GM21390 (cell line): ENCODE results near the gene FGF19.

Experiments used
- ATAC-seq: cut with Tn5 transposase; IDR thresholded peaks from one replicate; pipeline ENCODE4 v1.9.1; 2021; ENCODE audit not compliant: unreplicated experiment

The FGF19 gene

DNA sequence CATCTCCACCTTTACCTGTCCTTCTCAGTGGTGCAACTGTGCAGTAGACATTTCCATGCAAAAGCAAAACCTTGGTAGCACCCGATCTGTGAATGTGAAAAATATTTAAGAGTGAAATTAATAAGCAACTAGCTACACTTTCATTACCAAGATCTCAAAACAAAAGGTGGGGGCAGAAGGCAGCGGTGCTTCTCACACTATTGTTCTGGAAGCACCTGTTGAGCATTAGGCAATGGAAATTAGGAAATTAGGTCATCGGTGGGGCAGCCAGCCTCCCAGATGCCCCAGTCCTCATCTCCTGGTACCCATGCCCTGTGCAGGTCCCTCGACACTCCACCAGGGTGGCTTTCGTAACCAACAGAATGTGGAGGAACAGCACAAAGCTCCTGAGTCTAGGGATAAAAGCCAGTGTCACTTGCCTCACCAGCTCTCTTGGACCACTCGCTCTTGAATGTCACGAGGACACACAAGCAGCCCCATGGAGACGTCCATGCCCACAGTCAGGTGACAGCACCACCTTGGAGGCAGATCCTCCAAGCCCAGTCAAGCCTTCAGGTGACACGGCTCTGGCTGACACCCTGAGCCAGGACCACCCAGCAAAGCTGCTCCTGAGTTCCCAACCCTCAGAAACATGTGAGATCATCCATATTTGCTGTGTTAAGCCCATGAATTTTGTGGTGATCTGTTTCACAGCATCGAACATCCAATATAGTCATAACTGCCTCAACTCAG, 31.9 kb downstream of the FGF19 start:
- no peak for ATAC-seq

DNA sequence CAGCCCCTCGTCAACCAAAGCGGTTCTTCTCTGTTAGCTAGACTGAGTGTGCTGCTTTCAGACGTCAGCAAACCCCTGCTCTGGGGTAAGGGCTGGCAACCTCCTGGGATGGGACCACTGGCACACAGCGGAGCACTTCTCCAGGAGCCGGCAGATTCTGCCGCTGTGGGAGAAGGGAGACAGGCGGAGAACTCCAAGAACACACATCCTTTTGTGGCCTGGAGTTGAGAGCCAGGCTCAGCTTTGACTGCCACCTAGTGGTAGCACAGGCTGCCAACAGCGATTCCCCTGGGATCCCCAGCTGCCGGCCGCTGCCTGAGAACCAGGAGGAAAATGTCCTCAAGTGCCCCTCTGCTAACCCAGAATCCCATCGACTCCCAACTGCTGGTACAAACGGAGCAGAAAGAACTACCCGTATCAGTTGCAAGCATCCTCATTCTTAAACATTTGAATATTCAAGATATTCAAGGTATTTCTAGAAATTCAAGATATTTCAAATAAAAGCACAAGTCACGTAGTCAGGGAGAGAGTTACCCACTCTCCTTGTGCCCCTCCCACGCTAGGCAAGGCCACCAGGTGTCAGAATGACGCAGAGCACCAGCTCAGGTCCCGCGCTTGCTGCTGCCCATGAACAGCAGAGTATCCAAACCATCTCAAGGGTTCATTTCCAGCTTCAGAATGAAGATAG, 33.5 kb downstream of the FGF19 start:
- ATAC-seq: no peak

DNA sequence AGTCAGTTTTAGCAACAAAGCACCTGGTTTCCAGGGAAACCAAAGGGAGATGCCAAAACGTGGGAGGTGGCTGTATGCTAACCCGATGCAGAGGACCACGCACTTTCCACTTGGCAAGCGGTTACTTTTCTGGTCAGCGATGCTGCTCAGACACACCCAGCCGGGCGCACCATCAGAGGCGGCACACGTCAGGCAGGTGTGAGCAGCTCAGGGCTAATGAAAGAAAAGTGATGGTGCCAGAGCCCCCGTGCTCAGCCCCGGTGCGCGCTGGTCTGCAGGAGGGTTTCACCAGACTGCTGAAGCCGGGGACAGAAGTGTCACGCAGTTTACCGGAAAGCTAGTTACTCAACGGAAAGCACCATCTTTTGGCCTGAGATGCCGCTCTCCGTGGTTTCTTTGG, 34.3 kb downstream of the FGF19 start:
- ATAC-seq: no peak

DNA sequence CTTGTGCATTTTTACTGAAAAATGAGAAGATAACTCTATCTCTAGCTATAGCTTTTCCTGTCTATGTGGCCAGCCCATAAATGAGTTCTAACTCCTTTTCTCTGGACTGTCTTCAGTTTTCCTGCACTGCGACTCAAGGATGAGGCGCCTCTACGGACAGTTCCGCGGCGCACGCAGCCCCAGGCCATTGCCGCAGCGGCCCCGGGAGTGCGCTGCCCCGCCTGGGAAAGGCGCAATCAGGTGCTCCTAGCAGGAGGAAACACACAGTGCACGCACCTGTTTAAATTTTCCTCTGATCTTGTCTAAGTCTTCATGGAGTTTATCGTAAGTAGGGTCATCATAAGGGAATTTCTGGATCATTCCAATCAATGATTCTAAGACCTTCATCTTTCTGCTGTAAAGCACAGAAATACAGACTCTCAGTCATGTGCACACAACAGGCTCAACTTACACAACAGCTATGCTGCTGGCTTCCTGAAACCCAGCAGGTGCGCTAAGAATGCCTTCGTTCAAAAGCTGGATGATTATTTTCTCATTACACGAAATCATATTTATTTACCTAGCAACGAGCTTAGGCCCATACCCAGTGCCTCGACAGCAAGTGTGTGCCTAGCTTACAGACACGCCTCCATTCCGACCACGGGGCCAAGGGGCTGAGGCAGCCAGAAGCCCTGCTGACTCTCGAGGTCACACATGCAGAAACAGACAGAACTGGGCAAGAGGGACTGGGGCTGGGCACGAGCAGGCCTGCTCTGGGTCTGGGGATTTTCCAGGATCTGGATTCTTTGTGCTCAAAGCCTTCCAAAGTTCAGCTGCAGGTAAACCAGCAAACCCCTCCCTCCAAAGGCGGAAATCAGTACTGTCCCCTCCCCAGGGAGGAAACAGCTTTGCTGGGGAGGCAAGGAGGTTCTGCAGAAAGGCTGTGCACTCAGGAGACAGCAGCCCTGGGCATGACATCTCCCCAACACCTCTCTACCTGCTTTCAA, 35.9 kb downstream of the FGF19 start:
- ATAC-seq: no peak

DNA sequence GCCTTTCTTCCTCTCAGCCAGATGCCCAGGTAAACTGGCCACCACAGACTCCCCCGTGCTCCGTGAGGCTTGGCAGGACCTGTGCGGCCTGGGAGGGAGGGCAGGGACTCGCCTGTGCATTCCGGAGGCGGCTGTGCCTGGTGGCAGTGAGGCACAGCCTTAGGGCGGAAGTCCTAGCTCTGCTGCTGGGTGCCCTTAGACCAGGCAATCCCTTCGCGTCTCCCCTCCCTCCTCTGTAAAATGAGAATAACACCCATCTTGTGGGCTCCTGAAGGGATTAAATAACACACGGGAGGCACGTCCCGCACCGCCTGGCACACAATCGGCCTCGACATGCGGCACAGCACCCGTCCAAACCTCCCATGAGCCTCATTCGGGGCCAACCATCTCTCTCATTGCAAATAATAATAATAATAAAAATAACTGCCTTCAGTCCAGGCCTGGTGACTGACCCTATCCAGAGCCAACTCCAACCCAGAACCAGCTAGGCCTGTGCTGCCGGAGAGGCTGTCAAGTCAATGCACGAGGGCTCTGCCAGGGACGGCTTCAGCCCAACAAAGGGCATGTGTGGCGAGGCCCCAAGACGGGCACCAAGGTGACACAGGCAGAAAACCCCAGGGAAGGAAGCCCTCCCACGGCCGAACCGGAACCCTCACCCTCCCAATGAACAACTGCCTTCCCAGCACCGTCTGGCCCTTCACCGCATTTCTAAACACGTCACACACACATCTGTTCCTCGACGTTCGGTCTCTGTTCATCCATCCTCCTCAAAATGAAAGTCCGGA, 36.9 kb downstream of the FGF19 start:
- ATAC-seq: no peak

DNA sequence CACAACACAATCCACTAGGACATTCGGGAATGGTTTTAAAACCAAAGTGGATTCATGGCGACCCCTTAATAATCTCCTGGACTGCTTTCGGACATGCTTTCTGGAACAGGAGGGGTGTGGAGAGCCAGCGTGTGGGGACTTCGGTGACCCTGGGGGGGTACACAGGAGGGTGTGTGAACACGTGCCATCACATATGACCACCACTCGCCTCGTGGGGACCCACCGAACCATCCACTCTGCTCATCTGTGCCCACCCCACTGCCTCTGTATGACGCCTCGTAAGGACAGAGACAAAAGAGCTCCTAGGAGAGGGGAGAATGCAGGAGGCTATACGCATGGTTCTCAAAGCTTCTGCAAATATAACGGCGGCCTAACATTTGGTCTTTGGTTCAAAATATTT, 37.6 kb downstream of the FGF19 start:
- ATAC-seq: no peak

DNA sequence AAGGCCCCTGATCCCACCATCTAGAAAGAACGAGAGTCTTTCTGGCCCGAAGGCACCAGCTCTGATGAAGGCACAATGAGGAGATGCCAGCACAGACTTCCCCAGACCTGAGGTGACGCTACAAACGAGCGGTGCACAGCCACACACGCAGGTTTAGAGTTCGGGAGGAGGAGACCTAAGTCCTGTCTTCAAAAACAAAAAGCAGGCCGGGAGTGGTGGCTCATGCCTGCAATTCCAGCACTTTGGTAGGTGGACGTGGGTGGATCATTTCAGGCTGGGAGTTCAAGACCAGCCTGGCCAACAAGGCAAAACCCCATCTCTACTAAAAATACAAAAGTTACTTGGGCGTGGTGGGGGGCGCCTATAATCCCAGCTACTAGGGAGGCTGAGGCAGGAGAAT, 38.2 kb downstream of the FGF19 start:
- ATAC-seq: no peak

DNA sequence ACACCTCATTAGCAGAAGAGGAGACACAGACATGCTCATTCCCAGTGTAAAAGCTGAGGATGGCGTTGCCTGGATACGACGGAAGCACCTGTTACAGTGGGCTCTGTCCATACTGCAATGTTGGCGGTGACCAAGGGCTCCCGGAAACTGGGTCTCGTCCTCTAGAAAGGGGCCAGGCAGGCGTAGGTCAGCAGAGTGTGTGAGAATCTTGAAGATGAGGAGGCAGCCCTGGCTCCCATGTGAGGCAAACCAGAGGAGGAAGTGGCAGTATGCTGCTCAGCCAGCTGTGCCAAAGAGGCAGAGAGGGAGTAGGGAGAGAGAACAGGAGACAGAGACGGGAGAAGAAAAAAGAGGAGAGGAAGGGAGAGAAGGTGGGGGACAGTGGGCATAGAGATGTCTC, 38.9 kb downstream of the FGF19 start:
- no peak for ATAC-seq

DNA sequence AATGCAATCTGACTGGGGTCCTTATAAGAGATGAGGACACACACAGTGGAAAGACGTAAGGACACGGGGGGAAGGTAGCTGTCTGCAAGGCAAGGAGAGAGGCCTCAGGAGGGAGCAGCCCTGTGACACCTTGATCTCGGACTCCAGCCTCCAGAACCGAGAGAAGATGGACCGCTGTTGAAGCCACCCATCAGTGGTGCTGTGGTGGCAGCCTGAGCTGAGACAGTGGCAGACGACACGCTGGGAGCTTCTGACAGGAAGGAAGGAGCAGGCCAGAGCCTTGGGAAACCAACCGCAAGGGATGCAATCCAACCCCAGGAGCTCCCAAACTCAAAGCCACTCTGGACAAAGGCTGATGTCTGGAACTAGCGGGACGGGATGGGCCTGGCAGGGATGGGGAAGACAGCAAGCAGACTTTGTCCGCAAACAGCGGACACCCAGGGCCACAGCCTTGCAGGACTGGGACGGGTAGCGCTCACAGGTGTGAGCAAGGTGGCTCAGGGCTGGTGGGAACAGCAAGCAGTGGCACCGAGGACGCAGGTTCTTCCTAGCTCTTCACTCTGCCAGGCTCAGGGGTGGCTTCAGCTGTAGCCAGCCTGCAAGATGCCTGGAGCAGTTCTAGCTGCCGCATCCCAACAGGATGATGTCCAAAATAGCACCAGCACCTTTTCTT, 39.6 kb downstream of the FGF19 start:
- no peak for ATAC-seq

DNA sequence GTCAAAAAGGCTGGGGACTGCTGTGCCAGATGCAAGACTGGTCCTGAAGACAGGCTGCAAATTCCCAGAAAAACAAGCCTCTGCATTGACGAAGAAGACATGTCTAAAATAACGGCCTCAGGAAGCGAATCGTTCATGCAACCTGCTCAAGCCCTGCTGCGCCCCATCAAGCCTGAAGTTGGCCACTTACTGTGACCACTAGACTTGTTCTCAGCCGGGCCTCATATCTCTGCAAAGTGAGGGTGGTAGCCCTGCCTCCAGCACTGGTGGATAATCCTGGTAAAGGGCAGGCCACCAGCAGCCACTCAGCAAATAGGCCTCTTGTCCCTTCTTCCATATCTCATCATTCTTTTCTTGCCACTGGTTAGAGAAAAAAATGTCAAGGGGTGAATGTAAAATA, 40.5 kb downstream of the FGF19 start:
- ATAC-seq: no peak

DNA sequence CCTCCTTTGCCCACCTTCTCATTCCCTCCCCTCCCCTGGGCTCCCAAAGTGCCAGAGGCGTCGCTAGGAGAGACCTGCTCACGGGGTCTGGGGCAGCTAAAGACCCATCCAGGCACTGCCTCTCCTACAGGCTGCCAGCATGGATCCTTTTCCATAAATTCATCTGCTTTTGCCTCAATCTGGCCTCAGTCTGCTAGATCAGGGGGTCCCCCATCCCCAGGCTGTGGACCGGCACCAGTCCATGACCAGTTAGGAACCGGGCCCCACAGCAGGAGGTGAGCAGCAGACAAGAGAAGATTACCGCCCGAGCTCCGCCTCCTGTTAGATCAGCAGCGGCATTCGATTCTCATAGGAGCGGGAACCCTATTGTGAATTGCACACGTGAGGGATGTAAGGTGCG, 41.0 kb downstream of the FGF19 start:
- no peak for ATAC-seq

DNA sequence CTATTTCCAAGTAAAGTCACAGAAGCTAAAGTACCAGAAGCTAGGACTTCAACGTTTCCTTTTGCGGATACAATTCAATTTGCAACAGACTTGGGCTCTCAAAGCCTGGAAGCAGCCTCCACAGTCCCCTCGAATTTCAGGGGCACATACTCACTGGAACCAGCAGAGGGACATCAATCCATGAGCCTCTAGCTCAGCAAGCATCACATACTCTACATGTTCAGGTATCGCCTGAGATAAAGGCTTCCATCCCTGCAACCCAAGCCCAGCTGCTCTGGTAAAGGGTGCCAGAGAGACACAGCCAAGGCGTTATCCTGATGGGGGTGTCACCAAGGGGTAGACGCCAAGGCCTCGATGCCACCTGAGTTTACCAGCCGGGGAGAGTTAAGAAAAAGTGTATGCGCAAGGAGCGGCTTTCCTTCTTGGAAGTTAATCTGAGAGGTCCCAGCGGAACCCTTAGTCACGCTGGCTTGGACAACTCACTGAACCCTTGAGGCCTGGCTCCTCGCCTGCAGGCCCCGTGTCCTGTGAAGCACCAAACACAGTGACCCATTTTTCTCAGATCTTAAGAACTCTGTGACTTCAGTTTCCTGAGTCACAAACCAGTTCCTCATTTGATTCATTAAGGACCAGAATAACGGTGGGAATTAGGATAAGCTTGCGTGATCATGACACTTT, 41.7 kb downstream of the FGF19 start:
- ATAC-seq: no peak

DNA sequence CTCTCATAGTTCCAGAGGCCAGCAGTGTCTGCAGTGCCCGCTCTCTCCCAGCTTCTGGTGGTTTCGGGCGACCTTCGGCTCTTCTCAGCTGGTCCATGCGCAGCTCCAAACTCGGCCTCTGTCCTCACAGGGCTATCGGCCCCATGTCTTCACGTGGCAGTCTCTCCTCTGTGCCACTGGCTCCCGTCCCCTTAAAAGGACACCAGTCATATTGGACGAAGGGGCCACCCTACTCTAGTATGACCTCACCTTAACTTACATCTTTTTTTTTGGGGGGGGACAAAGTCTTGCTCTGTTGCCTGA, 42.5 kb downstream of the FGF19 start:
- no peak for ATAC-seq

DNA sequence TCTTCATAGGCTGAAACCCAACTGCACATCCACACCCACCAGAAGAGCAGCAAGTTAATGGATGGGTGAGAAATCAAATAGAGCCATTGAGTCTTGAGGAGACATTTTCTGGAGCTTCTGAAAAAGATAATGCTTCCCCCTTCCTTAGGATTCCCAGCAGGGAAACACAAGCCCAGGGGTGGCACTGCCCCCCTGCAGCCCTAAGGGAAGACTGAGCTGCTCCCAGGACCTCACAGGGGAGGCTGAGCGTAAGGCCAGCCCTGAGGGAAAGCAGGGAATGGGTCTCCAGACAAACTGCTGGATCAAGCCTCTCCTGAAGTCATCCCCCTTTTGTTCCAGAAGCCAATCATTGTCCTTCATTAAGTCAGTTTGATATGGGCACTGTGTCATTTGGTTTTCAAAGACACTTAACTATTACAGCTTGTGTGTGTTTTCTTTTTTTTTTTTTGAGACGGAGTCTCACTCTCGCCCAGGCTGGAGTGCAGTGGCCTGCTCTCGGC, 43.8 kb downstream of the FGF19 start:
- no peak for ATAC-seq

DNA sequence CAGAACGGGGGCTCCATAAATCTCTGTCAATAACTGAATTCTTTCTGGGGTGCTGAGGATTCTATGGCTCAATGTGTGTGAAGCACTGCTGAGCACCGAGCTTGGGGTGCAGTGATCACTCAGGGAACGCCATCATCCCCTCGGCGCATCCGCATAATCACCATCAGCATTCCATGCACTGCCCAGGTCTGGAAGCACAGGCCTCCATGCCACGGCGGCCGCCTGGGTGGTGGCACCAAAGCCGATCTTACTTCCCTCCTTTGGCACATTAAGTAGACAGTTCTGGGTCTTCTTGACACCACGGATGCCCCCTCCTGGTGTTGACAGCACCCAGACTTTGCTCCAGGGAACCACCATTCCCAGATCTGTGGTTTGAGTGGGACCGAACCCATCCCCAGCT, 44.2 kb downstream of the FGF19 start:
- no peak for ATAC-seq

DNA sequence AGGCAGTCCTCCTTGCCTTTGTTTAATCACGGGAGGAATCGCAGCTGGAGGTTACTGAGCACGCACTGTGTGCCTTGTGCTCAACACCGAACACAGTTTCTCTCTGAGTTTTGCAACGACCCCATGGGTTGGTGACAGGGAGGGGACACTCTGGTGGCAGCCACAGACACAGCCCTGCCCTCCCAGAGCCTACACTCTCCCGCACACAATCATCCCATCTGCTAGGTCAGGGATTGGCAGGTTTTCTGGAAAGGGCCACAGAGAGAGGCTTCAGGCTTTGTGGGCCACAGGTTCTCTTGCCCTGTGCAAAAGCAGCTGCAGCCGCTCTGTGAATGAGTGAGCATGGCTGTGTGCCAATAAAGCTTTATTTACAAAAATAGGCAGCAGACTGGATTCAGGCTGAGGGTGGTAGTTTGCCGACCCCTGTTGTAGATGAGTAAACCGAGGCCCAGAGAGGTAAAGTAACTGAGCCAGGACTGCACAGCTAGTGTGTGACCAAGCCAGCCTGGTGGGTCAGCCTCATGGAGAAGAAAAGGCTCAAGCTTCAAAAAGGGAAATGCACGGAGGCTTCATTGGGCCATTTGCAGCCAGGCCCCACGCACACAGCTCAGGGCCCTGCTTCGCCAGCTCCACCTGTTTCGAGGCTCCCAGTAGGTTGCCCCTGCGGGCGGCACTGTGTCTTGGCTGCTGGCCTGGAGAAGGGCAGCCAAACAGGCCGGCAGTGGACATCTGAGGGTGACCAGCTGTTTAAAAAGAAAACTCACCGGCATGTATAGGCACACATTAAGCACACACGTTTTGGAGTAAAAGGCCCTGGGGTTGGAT, 45.0 kb downstream of the FGF19 start:
- no peak for ATAC-seq

DNA sequence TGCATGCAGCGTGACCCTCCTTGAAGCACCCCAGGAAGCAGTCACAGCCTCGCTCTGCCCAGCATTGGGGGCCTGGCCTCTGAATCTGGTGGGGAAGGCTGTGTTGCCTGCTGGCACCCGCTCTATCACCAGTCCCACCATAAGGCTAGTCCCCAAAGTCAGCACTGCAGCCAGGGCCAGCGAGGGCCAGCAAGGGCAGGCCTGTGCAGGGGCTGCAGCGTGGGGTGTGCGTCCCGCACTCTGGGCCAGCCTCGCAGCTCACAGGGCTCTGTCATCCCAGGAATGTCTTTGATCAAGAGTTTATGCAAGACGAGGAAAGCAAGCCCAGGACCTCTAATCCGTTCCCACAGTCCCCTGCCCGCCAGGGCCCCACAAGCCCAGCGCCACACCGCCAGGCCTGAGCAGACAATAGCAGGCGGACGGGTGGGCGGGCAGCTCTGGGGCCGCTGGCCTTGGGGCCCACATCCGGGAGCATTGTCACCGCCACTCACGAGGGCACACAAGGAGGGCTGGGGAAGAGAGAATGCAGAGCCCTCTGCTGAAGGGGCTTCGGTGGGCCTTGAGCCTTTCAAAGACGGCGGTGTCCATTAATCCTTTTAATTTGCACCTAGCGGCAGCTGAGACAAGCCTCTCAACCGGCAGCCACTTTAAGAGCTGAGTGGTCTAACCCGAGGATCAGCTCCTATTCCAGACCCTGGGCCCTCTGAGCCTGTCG, 45.8 kb downstream of the FGF19 start:
- no peak for ATAC-seq

DNA sequence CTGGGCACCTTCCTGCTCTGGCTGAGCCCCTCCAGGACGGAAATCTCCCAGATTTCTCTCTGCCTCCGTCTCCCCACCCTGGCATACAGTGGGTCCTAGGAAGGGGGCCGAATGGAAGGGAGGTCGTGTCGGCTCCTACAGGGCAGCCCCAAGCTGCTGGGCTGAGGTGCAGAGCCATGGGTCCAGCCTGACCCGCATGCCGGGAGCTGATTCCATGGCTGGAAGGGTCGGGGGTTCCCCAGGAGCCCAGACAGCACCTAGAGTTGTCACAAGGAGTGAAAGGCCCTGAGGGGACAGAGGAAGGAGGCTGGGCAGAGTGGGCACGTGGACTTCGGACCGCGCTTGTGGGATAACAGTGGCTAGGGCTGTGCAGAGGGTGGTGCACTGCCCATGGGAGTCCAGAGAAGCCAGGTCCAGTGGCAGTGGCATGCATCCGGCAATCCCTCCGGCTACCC, 46.3 kb downstream of the FGF19 start:
- ATAC-seq: no peak
